ENCODE results near the gene ADH7.
A peak's percentile ranks its signal among the peaks of the same experiment; 100 is the strongest.

The ADH7 gene

GRCh38 chr4:99463566-99463965 is 28.4 kb upstream of the ADH7 start:
- TF ChIP-seq CTCF (IDR thresholded peaks at IDR 0.05; ENCODE audit: borderline replicate concordance, control extremely low read depth, extremely low read depth, insufficient read depth, missing control alignments), result no peak
- no peak for DNase-seq (ENCODE audit: low spot score)
- in situ Hi-C loops (cut with MboI; ENCODE audit: low sequenced_read_pairs, unreplicated experiment), result no loop called here

GRCh38 chr4:99462875-99463464 is 27.8 kb upstream of the ADH7 start:
- in situ Hi-C loops (cut with MboI; ENCODE audit: low sequenced_read_pairs, unreplicated experiment), result no loop called here
- TF ChIP-seq CTCF (IDR thresholded peaks at IDR 0.05; ENCODE audit: borderline replicate concordance, control extremely low read depth, extremely low read depth, insufficient read depth, missing control alignments), result peak; percentile 65
- DNase-seq (ENCODE audit: low spot score), result peak; percentile 47

GRCh38 chr4:99461623-99462401 is 26.7 kb upstream of the ADH7 start:
- DNase-seq (ENCODE audit: low spot score), result no peak
- in situ Hi-C loops (cut with MboI; ENCODE audit: low sequenced_read_pairs, unreplicated experiment), result no loop called here
- TF ChIP-seq CTCF (IDR thresholded peaks at IDR 0.05; ENCODE audit: borderline replicate concordance, control extremely low read depth, extremely low read depth, insufficient read depth, missing control alignments), result no peak

GRCh38 chr4:99459546-99460042 is 24.5 kb upstream of the ADH7 start:
- in situ Hi-C loops (cut with MboI; ENCODE audit: low sequenced_read_pairs, unreplicated experiment), result no loop called here
- TF ChIP-seq CTCF (IDR thresholded peaks at IDR 0.05; ENCODE audit: borderline replicate concordance, control extremely low read depth, extremely low read depth, insufficient read depth, missing control alignments), result no peak
- DNase-seq (ENCODE audit: low spot score), result no peak

GRCh38 chr4:99458911-99459447 is 23.8 kb upstream of the ADH7 start:
- no peak for TF ChIP-seq CTCF (IDR thresholded peaks at IDR 0.05; ENCODE audit: borderline replicate concordance, control extremely low read depth, extremely low read depth, insufficient read depth, missing control alignments)
- DNase-seq (ENCODE audit: low spot score), result no peak
- in situ Hi-C loops (cut with MboI; ENCODE audit: low sequenced_read_pairs, unreplicated experiment), result no loop called here

GRCh38 chr4:99457676-99458075 is 22.5 kb upstream of the ADH7 start:
- TF ChIP-seq CTCF (IDR thresholded peaks at IDR 0.05; ENCODE audit: borderline replicate concordance, control extremely low read depth, extremely low read depth, insufficient read depth, missing control alignments), result no peak
- in situ Hi-C loops (cut with MboI; ENCODE audit: low sequenced_read_pairs, unreplicated experiment), result no loop called here
- DNase-seq (ENCODE audit: low spot score), result no peak
